Measurements from ENCODE around the gene CCDC93. TPM values are rescaled to one million over a fixed set of nuclear protein-coding genes. Genes with fewer than 3 reads are reported as not detected.

The CCDC93 gene
- total and polyA plus RNA-seq, 2 of the 4 experiments (the other 2 are of a cell fraction) = 8.1 to 17.2 TPM

- H4K91ac ChIP-seq (ENCODE audit: insufficient read depth, low read depth, low read length) = no peak overlapping the region
- H2BK5ac ChIP-seq (ENCODE audit: low read depth, low read length, poor library complexity, severe bottlenecking) = no peak overlapping the region
- intact Hi-C loops (cut with micrococcal nuclease) = no loop called here
- CTCF ChIA-PET = interaction anchor here (1.2 kb wide), 1 partner anchor 12 kb away, joined by 3 read pairs; no protein-coding TSS in a partner anchor
- H2AK5ac ChIP-seq (ENCODE audit: low read depth, low read length) = no peak overlapping the region
- H4K8ac ChIP-seq (ENCODE audit: low read depth in 2 of 2, low read length in 2 of 2) = no peak overlapping the region
- no peak overlapping the region for H3K27ac ChIP-seq (ENCODE audit: insufficient read depth, low read length)
- no peak overlapping the region for H3K9ac ChIP-seq (ENCODE audit: low read depth, low read length)
- no peaks in the 10 kb centered on the region for H3K9me1 ChIP-seq (ENCODE audit: insufficient read depth, low read length)
- H3K18ac ChIP-seq (ENCODE audit: low read depth, low read length) = no peak overlapping the region
- H3K56ac ChIP-seq (ENCODE audit: extremely low read depth, insufficient read depth, low read length) = no peak overlapping the region
- no peaks in the 10 kb centered on the region for H4K20me1 ChIP-seq (ENCODE audit: insufficient read depth, low read length)
- no TSS peak for BruUV-seq (replicated peaks)
- ATAC-seq (ENCODE audit: low read depth) (no peak), DNase-seq (no peak)
- H2AFZ ChIP-seq (replicated peaks; ENCODE audit: low read length, poor library complexity) = no peak overlapping the region
- no peak overlapping the region for H4K5ac ChIP-seq (ENCODE audit: low read depth, low read length)
- H2AK9ac ChIP-seq (replicated peaks; ENCODE audit: low read depth, low read length, poor library complexity) = no peak overlapping the region
- peaks cover 1% of the 10 kb centered on the region; the same call in 1 of the 2 replicates for H3K4me1 ChIP-seq (ENCODE audit: control insufficient read depth, insufficient read depth, low read length)
- no peak overlapping the region for H3K4me3 ChIP-seq (ENCODE audit: insufficient read depth, low read depth, low read length)
- dilution Hi-C loops (cut with HindIII; ENCODE audit: low sequenced_read_pairs, unreplicated experiment) = no loop called here
- H3K14ac ChIP-seq (replicated peaks; ENCODE audit: low read depth, low read length) = no peak overlapping the region
- no peak for TF ChIP-seq MAZ (IDR thresholded peaks at IDR 0.05; ENCODE audit: borderline replicate concordance, low read depth, low read length)
- TF ChIP-seq NFE2L2 (IDR thresholded peaks at IDR 0.05; ENCODE audit: low read depth, low read length) = no peak
- TF ChIP-seq RAD21 (IDR thresholded peaks at IDR 0.05; ENCODE audit: low read length) = no peak
- TF ChIP-seq RFX5 (IDR thresholded peaks at IDR 0.05; ENCODE audit: low read depth, low read length) = no peak
- no peak for TF ChIP-seq MAFK (IDR thresholded peaks at IDR 0.05; ENCODE audit: low read depth, low read length)
- in situ Hi-C loops (cut with MboI; ENCODE audit: low sequenced_read_pairs) = no loop called here
- H3K79me1 ChIP-seq (ENCODE audit: low read depth in 1 of 2, low read length in 2 of 2) = no peaks in the 10 kb centered on the region
- no peak overlapping the region for H3K4ac ChIP-seq (ENCODE audit: low read depth, low read length)
- no peaks in the 10 kb centered on the region for H3K36me3 ChIP-seq (ENCODE audit: control insufficient read depth, insufficient read depth, low read length)
- no peaks in the 10 kb centered on the region for H3K9me3 ChIP-seq (ENCODE audit: control insufficient read depth, insufficient read depth, low read length)
- POLR2A ChIA-PET (ENCODE audit: unreplicated experiment) = no interaction called here
- peaks cover 27% of the 10 kb centered on the region for H3K27me3 ChIP-seq (ENCODE audit: control insufficient read depth, insufficient read depth, low read length)
- no CpG with 5 or more reads among the region's 3 CpGs for WGBS, 2 experiments (ENCODE audit: extremely low coverage in 2 of 2, insufficient read length in 1 of 2)
- H2BK120ac ChIP-seq (ENCODE audit: low read depth, low read length) = no peak overlapping the region
- no peak overlapping the region for H3K4me2 ChIP-seq (ENCODE audit: low read depth, low read length)
- no peak overlapping the region for H2BK15ac ChIP-seq (ENCODE audit: low read depth, low read length)
- H3K23ac ChIP-seq (ENCODE audit: low read depth, low read length) = no peak overlapping the region
- H2BK20ac ChIP-seq (ENCODE audit: low read depth, low read length) = no peak overlapping the region
These were observed 45.1 kb upstream of the CCDC93 start for GRCh38 chr2:118058951-118059350.

Measured in IMR-90 (cell line).